Urothelium cell line (cell line): ENCODE measurements around the gene DTD1.

Experiments used
- DNase-seq: peaks from one replicate; pipeline ENCODE4 v3.0.0; 2011; ENCODE audit warnings: low spot score, mixed read lengths
- FAIRE-seq: peaks from 2 replicates; lab custom pipeline; 2011; peaks lifted over from hg19 to GRCh38; lab: Jason Lieb, UNC

The DTD1 gene

GRCh38 chr20:18614244-18614643, 26.4 kb downstream of the DTD1 start:
- DNase-seq (no peak), FAIRE-seq (no peak)

GRCh38 chr20:18615020-18615650, 27.3 kb downstream of the DTD1 start:
- DNase-seq, result no peak
- no peak for FAIRE-seq

GRCh38 chr20:18621004-18621403, 33.1 kb downstream of the DTD1 start:
- FAIRE-seq (no peak), DNase-seq (no peak)

DNA sequence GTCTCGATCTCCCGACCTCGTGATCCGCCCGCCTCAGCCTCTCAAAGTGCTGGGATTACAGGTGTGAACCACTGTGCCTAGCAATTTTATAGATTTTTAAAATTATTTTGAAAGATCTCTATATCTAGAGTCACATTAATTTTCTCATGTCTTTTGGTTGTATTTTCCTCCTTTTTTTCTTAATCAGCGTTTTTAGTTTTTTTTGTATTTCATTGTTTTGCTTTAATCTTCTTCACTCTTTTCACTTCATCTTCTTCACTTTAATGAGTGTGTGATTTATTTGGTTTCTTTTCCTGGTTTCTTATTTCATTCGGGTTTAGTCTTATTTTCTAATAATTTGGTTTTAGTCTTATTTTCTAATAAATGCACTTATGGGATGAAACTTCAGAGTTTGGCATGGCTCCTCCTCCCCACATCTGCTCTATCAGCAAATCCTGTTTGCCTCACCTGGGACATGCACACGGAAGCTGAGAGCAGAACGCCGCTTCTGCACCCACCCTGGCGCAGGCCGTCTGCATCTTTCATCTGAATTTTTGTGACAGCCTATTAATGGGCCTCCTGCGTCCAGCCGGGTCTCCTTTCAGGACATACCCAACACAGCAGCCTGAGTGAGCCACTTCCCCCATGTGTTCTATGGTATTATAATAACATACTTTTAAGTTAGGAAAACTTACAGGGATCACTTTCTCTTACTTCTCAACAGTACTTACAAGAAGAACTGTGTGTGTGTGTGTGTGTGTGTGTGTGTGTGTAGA, 35.5 kb downstream of the DTD1 start:
- DNase-seq, result no peak
- FAIRE-seq, result no peak

GRCh38 chr20:18624948-18625347, 37.1 kb downstream of the DTD1 start:
- DNase-seq (no peak), FAIRE-seq (no peak)

DNA sequence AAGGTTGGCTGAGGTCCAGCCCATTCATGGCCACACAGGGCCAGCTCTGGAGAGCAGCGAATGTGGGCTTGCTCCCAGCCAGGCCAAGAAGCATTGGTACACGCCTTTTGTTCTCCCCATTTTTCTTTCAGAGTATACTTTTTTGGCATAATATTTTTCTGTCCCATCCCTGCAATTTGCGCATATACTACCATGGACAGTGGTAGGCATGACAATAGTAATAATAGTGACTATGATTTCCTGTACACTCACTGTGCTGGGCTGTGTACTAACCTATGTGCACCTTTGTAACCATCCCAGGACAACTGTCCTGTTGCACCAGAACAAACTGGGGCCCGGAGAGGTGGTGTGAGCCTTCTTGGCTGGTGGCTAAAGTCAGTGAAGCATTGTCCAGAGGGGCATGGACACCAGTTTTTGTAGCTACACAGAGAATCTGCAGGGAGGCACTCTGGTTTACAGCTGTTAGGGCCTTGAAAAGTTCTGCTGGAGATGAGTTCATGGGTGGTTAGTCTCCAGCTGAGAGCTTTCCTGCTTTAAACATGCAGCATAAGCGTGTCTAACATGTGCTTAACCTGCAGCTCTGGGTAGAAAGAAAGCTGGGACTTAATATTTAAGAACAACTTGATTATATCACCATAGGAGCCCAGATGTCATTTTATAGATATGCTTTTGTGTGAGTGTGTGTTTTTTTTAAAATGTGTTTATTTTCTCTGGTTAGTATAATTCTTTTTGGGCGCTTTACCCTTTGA, 38.2 kb downstream of the DTD1 start:
- DNase-seq, result no peak

GRCh38 chr20:18628330-18628920, 40.6 kb downstream of the DTD1 start:
- no peak for FAIRE-seq
- peak; percentile 62 for DNase-seq

More for the DNA sequence above, 38.2 kb downstream of the DTD1 start:
- no peak for FAIRE-seq

DNA sequence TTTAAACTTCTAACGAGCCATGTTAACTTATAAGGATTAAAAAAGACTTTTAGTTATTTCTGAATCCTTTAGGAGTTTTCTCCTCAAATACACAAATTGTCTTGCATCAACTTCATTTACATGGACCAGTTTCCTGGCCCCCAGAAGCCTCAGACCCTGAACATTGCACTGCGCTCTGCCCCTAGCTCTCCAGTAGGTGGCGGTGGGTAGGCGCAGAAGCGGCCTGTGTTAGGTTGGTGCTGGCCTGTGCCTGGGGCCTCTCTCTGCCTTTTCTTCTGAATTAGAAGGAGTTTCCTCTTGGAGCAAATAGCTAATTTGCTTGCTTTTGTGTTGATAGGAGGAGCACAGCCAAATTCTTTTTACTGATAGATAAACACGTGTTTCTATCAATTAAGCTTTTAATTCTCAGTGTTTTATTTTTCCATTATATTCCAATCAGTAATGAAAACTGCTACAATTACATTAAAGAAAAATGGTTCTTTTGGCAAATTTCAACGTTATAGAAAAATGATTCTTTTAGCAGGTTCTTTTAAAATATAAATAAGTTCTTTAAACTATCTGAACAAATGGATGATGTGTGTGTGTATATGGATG, 44.4 kb downstream of the DTD1 start:
- FAIRE-seq (no peak), DNase-seq (peak; percentile 64)

GRCh38 chr20:18633411-18633810, 45.6 kb downstream of the DTD1 start:
- FAIRE-seq (no peak), DNase-seq (no peak)

DNA sequence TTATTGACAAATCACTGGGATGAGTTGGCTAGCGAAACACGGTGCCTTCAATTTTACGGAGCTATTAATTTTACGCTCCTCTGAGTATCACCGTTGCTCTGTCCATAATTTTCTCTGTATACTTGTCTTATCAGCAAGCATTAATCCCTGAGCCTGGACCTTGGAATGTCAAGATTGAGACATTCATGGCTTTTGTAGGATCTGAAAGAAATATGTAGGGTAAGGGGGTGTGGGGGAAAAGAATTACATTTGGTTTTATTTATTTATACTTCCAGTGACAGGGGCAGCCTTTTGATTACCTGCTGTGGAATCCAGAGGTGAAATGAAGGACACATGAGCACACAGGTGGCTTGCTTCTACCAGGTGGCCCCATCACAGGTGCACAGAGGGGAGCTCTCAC, 46.6 kb downstream of the DTD1 start:
- DNase-seq, result no peak
- FAIRE-seq, result no peak

DNA sequence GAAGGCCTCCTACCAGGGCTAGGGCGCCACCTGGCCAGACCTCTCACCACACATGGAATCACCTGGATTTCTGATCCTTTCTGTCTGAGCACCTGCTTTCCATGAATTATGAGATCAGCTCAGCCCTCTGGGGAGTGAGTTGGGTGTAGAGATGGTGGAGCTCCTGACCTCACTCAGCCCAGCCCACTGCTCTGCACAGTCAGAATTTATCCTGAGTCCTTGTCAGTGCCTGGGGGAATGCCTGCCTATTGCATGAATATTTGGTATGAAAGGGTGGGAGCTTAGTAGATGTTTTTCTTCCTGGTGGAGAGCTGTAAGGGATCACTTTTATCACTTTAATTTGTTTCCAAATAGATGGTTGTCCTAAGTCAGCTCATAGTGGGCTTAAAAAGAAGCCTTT, 47.5 kb downstream of the DTD1 start:
- DNase-seq, result no peak
- FAIRE-seq, result no peak

DNA sequence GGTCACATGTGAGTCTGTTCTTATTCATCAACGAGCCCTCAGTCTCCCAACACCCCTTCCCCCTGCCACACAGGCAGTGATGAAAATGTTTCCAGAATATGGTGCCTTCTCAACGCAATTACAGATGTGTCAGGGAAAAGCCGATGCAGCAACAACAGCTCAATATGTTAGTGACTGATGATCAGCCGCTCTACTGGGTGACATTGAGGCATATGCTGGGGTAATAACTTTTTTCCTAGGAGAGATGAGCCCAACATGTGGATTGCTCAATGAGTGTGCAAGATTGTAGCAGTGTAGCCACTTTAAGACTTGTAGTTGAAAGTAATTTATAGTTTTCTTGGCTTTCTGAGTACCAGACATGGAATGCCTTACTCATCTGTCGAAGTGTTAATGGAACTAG, 49.4 kb downstream of the DTD1 start:
- no peak for FAIRE-seq
- no peak for DNase-seq

DNA sequence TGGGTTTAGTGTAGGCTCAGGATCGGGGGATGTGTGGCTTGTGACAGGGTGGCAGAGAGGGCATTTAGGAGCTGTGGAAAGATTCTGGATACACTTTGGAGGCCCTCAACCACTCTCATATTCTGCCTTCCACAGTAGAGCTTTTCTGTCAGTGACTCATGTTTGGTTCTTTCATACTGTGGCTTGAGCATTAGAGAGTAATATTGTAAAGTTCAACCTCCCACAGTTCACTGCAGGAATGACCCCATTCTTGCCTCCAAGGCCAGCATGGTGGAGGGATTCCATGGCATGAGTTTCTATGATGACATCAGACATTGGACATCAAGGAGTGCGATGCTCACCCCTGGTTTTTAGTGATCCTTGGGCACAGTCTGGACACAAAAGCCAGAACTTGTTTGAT, 50.9 kb downstream of the DTD1 start:
- FAIRE-seq (no peak), DNase-seq (no peak)

- no peak for DNase-seq
- no peak for FAIRE-seq
Measured at GRCh38 chr20:18639501-18639979, 51.7 kb downstream of the DTD1 start.

- no peak for FAIRE-seq
- DNase-seq, result no peak
Measured at GRCh38 chr20:18645196-18645745, 57.4 kb downstream of the DTD1 start.

DNA sequence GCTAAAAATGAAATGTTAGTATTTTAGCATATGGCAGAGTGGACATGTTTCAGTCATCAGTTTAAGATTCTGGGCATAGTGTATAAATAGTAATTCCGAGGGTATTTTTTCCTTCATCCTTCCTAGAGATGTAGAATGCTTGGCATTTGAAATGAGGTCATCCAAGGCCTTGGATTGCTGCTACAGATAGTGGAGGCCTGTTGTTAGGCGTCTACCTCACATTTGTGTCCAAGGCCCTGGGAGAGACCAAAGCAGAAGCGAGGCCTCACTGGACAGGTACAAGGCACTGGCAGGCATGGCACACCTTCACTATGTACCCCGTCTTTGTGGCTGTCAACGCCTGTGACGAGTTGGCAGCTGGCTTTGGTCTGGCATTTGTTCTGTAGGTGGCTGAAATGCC, 58.0 kb downstream of the DTD1 start:
- FAIRE-seq (no peak), DNase-seq (no peak)

GRCh38 chr20:18647777-18648176, 59.9 kb downstream of the DTD1 start:
- no peak for FAIRE-seq
- no peak for DNase-seq

GRCh38 chr20:18650224-18650623, 62.4 kb downstream of the DTD1 start:
- no peak for FAIRE-seq
- no peak for DNase-seq

GRCh38 chr20:18653736-18654447, 66.0 kb downstream of the DTD1 start:
- FAIRE-seq (no peak), DNase-seq (no peak)

DNA sequence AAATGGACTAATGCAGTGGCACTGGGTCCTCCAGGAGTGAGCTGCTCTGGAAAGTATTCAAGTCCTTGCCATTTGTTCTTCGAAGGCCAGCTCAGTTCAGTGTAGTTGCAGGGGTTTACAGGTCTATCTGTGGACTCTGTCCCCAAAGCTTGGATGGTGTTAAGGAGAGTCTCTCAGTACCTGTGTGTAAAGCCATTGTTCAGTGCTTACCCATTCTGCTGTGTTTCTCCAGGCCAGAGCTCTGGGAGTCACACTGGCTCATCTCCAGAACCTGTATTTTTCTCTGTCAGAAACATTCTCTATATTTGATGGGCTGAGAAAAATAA, 66.6 kb downstream of the DTD1 start:
- no peak for DNase-seq
- no peak for FAIRE-seq
